Smooth muscle cell (in vitro differentiated cells): ENCODE measurements around the gene PLXNC1. TPM values are rescaled to one million over a fixed set of nuclear protein-coding genes. Genes with fewer than 3 reads are reported as not detected.

ENCODE experiments used
- DNase-seq: peaks from one replicate; lab custom pipeline; 2025; ENCODE audit not compliant: unreplicated experiment; lab: John Stamatoyannopoulos, UW
- H2AFZ ChIP-seq: fragments of 200-600 bp; sonication (generic); 2 replicates; pipeline ENCODE4 v1.6.0; 2016; ENCODE audit warnings: antibody characterized with exemption, low read depth, mild to moderate bottlenecking
- H3F3A ChIP-seq: fragments of 200-600 bp; sonication (generic); 2 replicates; pipeline ENCODE4 v1.6.0; 2017; ENCODE audit warnings: antibody characterized with exemption, low read depth
- H3K27ac ChIP-seq: fragments of 200-600 bp; sonication (generic); 2 replicates; pipeline ENCODE4 v1.5.1; 2016; ENCODE audit warnings: low read depth, mild to moderate bottlenecking
- H3K27me3 ChIP-seq: fragments of 200-600 bp; sonication (generic); 2 replicates; pipeline ENCODE4 v1.6.1; 2016; ENCODE audit warnings: low read depth, mild to moderate bottlenecking
- H3K36me3 ChIP-seq: fragments of 200-600 bp; sonication (generic); 2 replicates; pipeline ENCODE4 v1.5.1; 2016; ENCODE audit warnings: low read depth
- H3K4me1 ChIP-seq: fragments of 200-600 bp; sonication (generic); 2 replicates; pipeline ENCODE4 v1.5.1; 2016; ENCODE audit warnings: low read depth
- H3K4me2 ChIP-seq: fragments of 200-600 bp; sonication (generic); 2 replicates; pipeline ENCODE4 v1.6.0; 2016; ENCODE audit warnings: mild to moderate bottlenecking
- H3K4me3 ChIP-seq: fragments of 200-600 bp; sonication (generic); 2 replicates; pipeline ENCODE4 v1.5.1; 2016; ENCODE audit warnings: mild to moderate bottlenecking
- H3K79me2 ChIP-seq: fragments of 200-600 bp; sonication (generic); 2 replicates; pipeline ENCODE4 v1.6.0; 2016; ENCODE audit warnings: low read depth, mild to moderate bottlenecking
- H3K9ac ChIP-seq: fragments of 200-600 bp; sonication (generic); 2 replicates; pipeline ENCODE4 v1.6.0; 2016; ENCODE audit warnings: low read depth
- H3K9me3 ChIP-seq: fragments of 200-600 bp; sonication (generic); replicated peaks from 2 replicates; pipeline ENCODE4 v1.5.1; 2016; ENCODE audit warnings: low read depth
- H4K20me1 ChIP-seq: fragments of 200-600 bp; sonication (generic); 2 replicates; pipeline ENCODE4 v1.6.0; 2016; ENCODE audit warnings: low read depth
- WGBS: methylation state at CpG from one replicate; pipeline ENCODE4 v1.1.7; 2016; ENCODE audit warnings: low lambda C conversion rate; 5-methylcytosine and 5-hydroxymethylcytosine counted together
- polyA plus RNA-seq: library from polyadenylated mRNA; unstranded; fragments of >200 nt; fragmentation: Nextera tagmentation; extraction: Ambion mirVana; gene quantifications from 2 replicates; pipeline ENCODE4 v1.2.1, GENCODE V29; 2016
- total RNA-seq: library from RNA; depleted of rRNA; stranded (reverse); fragments of >200 nt; gene quantifications from 2 replicates; pipeline ENCODE4 v1.2.3, GENCODE V29; 2014
- TF ChIP-seq, protein P1 (sequence below): fragments of 200-600 bp; sonication (generic); IDR thresholded peaks from 2 replicates; pipeline ENCODE4 v1.5.1; 2017; ENCODE audit warnings: borderline replicate concordance, mild to moderate bottlenecking, antibody characterized with exemption; ENCODE audit not compliant: insufficient read depth, poor library complexity, severe bottlenecking

PLXNC1 gene
- total and polyA plus RNA-seq, 2 experiments from 2014 or later, result 0.49 to 0.66 TPM

DNA sequence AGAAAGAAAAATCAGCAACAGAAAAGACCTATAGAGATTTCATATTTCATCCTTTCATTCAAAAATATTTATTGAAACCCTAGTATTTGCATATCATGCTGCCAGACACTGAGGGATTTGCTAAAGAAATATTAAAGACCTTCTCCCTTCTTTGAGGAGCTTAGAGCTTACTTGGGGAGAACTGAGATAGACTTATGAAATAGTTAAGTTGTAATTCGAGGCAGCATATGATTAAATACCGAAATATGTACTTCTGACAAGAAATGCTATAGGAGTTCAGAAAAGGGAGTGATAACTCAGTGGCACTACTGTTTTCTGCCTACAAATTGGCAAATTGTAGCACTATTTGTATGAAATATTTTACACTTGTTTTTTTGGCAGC lies 59.1 kb downstream of the PLXNC1 start:
- Histone ChIP-seq H3K36me3 (no peaks in the 10 kb centered on the region), H3K9me3 (no peaks in the 10 kb centered on the region), H3K4me1 (no peaks in the 10 kb centered on the region), H3K27me3 (peaks cover 34% of the 10 kb centered on the region), H3K27ac (no peak overlapping the region), H3F3A (no peaks in the 10 kb centered on the region), H2AFZ (no peak overlapping the region), H3K9ac (no peak overlapping the region), H3K4me2 (no peak overlapping the region), H3K79me2 (no peaks in the 10 kb centered on the region), H4K20me1 (no peaks in the 10 kb centered on the region), H3K4me3 (no peak overlapping the region)
- TF ChIP-seq, protein P1, sequence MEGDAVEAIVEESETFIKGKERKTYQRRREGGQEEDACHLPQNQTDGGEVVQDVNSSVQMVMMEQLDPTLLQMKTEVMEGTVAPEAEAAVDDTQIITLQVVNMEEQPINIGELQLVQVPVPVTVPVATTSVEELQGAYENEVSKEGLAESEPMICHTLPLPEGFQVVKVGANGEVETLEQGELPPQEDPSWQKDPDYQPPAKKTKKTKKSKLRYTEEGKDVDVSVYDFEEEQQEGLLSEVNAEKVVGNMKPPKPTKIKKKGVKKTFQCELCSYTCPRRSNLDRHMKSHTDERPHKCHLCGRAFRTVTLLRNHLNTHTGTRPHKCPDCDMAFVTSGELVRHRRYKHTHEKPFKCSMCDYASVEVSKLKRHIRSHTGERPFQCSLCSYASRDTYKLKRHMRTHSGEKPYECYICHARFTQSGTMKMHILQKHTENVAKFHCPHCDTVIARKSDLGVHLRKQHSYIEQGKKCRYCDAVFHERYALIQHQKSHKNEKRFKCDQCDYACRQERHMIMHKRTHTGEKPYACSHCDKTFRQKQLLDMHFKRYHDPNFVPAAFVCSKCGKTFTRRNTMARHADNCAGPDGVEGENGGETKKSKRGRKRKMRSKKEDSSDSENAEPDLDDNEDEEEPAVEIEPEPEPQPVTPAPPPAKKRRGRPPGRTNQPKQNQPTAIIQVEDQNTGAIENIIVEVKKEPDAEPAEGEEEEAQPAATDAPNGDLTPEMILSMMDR, result no peak
- no peak for DNase-seq
- 87% methylated on average over 2 of the region's 2 CpGs for WGBS

DNA sequence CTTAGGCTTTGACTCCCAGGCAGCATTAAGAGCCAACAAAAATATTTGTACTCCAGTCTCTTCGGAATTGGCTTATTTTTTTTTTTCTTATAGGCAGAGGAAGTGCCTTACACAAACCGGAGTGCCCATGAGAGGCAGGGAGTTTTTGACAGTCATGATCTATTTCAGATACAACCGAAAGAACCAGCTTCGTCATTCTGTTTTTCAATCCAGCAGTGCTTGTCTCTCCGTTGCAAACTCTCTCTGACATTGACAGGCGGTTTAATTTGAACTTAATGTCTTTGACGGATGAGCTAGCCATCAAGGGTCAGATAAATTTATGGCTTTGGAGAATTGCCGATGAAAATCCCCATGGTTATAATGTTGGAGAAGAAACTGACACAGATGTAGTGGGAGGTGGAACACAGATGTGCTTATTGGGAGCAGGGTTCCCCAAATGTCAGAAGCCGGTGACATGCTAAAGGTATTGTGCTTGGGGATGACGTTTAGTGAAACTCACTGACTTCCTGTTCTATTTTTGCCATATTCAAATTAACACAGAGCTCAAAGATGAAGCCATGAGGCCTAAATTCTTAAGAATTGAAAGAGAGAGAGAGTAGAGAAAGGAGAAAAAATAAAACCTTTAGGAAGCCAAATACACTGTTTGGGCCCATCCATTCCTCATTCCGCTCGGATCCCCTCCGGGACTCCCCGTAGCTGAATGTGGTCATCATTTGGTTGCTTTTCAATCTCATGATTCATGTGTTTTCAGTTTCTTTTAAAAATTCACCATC lies 59.7 kb downstream of the PLXNC1 start:
- Histone ChIP-seq H3K27me3 (peaks cover 37% of the 10 kb centered on the region), H3K4me2 (no peak overlapping the region), H2AFZ (no peak overlapping the region), H3F3A (no peaks in the 10 kb centered on the region), H3K36me3 (no peaks in the 10 kb centered on the region), H3K4me1 (no peaks in the 10 kb centered on the region), H3K9me3 (no peaks in the 10 kb centered on the region), H3K9ac (no peak overlapping the region), H3K4me3 (no peak overlapping the region), H3K27ac (no peak overlapping the region), H3K79me2 (no peaks in the 10 kb centered on the region), H4K20me1 (no peaks in the 10 kb centered on the region)
- TF ChIP-seq, protein P1, result no peak
- no peak for DNase-seq
- 93% methylated on average over 14 of the region's 14 CpGs for WGBS

DNA sequence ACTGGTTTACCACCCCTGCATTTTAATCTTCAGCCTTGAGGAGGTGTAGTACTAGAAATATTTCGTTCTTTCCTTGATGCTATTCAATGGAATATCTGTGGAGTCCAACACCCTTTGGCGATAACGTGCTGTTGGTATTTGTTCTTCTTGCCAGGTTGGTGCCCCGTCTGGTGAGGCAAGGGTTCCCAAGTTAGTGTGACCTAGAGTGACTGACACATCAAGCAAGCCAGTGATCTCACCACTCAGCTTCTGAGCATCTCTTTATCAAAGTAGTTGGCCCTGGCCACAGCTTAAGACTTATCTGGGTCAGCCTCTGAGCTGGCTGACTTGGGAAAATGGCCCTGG lies 60.2 kb downstream of the PLXNC1 start:
- WGBS, result 94% methylated on average over 4 of the region's 4 CpGs
- TF ChIP-seq, protein P1, result no peak
- H3K36me3 ChIP-seq, result no peaks in the 10 kb centered on the region

DNA sequence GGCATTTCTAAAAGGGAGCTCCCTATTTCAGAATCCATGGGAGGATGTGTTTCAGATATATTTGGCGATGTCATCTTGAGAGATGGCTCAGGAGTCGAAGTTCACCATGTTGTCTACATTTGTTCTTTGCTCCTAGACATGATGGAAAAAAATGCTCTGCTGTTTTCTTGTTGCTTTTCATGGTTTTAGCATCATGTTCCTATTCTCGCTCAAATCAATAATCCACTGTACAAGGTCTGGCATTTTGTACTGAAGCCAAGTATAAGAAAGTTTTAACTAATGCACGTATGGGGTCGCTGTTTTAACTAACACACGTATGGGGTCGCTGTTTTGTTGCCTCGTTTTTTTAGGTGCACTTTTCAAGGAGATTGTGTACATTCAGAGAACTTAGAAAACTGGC lies 60.9 kb downstream of the PLXNC1 start:
- H3F3A ChIP-seq, result no peaks in the 10 kb centered on the region
- no peak overlapping the region for H3K4me2 ChIP-seq
- DNase-seq, result no peak
- 84% methylated on average over 8 of the region's 8 CpGs for WGBS
- H3K4me1 ChIP-seq, result no peaks in the 10 kb centered on the region
- TF ChIP-seq, protein P1, result no peak
- H4K20me1 ChIP-seq, result no peaks in the 10 kb centered on the region
- no peaks in the 10 kb centered on the region for H3K9me3 ChIP-seq
- no peak overlapping the region for H2AFZ ChIP-seq
- peaks cover 45% of the 10 kb centered on the region for H3K27me3 ChIP-seq
- no peak overlapping the region for H3K27ac ChIP-seq
- H3K9ac ChIP-seq, result no peak overlapping the region
- H3K79me2 ChIP-seq, result no peaks in the 10 kb centered on the region
- no peaks in the 10 kb centered on the region for H3K36me3 ChIP-seq
- H3K4me3 ChIP-seq, result no peak overlapping the region

More for the DNA sequence above, 60.2 kb downstream of the PLXNC1 start:
- Histone ChIP-seq H3K27me3 (peaks cover 40% of the 10 kb centered on the region), H3K4me3 (no peak overlapping the region), H3K9me3 (no peaks in the 10 kb centered on the region), H4K20me1 (no peaks in the 10 kb centered on the region), H3K9ac (no peak overlapping the region), H2AFZ (no peak overlapping the region), H3K79me2 (no peaks in the 10 kb centered on the region), H3F3A (no peaks in the 10 kb centered on the region), H3K4me1 (no peaks in the 10 kb centered on the region), H3K27ac (no peak overlapping the region), H3K4me2 (no peak overlapping the region)
- no peak for DNase-seq
